CD4-positive, alpha-beta T cell (primary cell): Measurements from ENCODE around the gene SFMBT2. TPM values are rescaled to one million over a fixed set of nuclear protein-coding genes. Genes with fewer than 3 reads are reported as not detected.

Experiments
- ATAC-seq: fragments of 200-7000 bp; cut with Tn5 transposase; one replicate; pipeline ENCODE4 v1.10.0; 2022; ENCODE audit warnings: mild to moderate bottlenecking; ENCODE audit not compliant: poor library complexity
- CTCF ChIA-PET: fragments of 350-600 bp; sonication (Branson Sonifier 250); formaldehyde crosslinking; loops from one replicate; lab custom pipeline; 2021; ENCODE audit warnings: antibody characterized with exemption, inconsistent platforms; lab: Charles Lee
- POLR2A ChIA-PET: fragments of 350-600 bp; sonication (Branson Sonifier 250); formaldehyde crosslinking; loops from one replicate; lab custom pipeline; 2021; ENCODE audit warnings: antibody characterized with exemption, inconsistent platforms; lab: Charles Lee
- DNase-seq, 14 experiments: peaks; one replicate each; pipeline ENCODE4 v3.0.0-alpha.2; 2013 to 2020; ENCODE audit warnings: mixed read lengths in 2 of 14
- H3K27ac ChIP-seq, 2 donors: one replicate each; pipeline versions ENCODE4 v1.5.1 to v1.7.0; 2013; ENCODE audit warnings: low read length in 2 of 2, low read depth in 1 of 2, mild to moderate bottlenecking in 1 of 2
- H3K27me3 ChIP-seq, 2 experiments: 1 replicate in 1 of 2; 2 replicates in 1 of 2; pipeline versions ENCODE4 v1.6.1 to v1.7.0; 2013; ENCODE audit warnings: low read length in 2 of 2, control low read depth in 1 of 2, mild to moderate bottlenecking in 1 of 2, moderate library complexity in 1 of 2; ENCODE audit not compliant: insufficient read depth in 2 of 2, control insufficient read depth in 1 of 2
- H3K36me3 ChIP-seq: one replicate; pipeline ENCODE4 v1.6.1; 2013; ENCODE audit warnings: low read length, control low read depth; ENCODE audit not compliant: insufficient read depth
- H3K4me1 ChIP-seq: one replicate; pipeline ENCODE4 v1.6.1; 2013; ENCODE audit warnings: low read length, control low read depth; ENCODE audit not compliant: insufficient read depth
- H3K4me3 ChIP-seq: one replicate; pipeline ENCODE4 v1.5.1; 2013; ENCODE audit warnings: mild to moderate bottlenecking, low read length, moderate library complexity
- H3K9me3 ChIP-seq, 2 experiments: 1 replicate in 1 of 2; 2 replicates in 1 of 2; pipeline versions ENCODE4 v1.6.1 to v1.7.0; 2013; ENCODE audit warnings: low read length in 2 of 2, mild to moderate bottlenecking in 2 of 2, control low read depth in 1 of 2, moderate library complexity in 1 of 2; ENCODE audit not compliant: control insufficient read depth in 1 of 2, insufficient read depth in 1 of 2
- H3K27ac Mint-ChIP-seq: one replicate; pipeline ENCODE4 v1.8.0; 2020; ENCODE audit warnings: mixed read lengths
- H3K27me3 Mint-ChIP-seq: one replicate; pipeline ENCODE4 v1.8.0; 2021; ENCODE audit warnings: mixed read lengths
- H3K36me3 Mint-ChIP-seq: one replicate; pipeline ENCODE4 v1.8.0; 2021; ENCODE audit warnings: low read depth, mixed read lengths
- H3K4me1 Mint-ChIP-seq: one replicate; pipeline ENCODE4 v1.8.0; 2021; ENCODE audit warnings: low read depth, mixed read lengths
- H3K4me3 Mint-ChIP-seq: one replicate; pipeline ENCODE4 v1.8.0; 2020; ENCODE audit warnings: mild to moderate bottlenecking, mixed read lengths
- H3K9me3 Mint-ChIP-seq: one replicate; pipeline ENCODE4 v1.8.0; 2020; ENCODE audit warnings: mixed read lengths
- CTCF ChIP-seq: fragments of 200-600 bp; IDR thresholded peaks from one replicate; pipeline ENCODE4 v1.8.0; 2022; ENCODE audit warnings: antibody characterized with exemption, mild to moderate bottlenecking
- intact Hi-C, 2 experiments: fragments of 100-400 bp; cut with DNase I in 1 of 2; cut with micrococcal nuclease in 1 of 2; formaldehyde crosslinking; loops; one replicate each; pipeline versions ENCODE4 v1.15.1 to v1.9.0; 2023 to 2025; cut with DNase I, micrococcal nuclease
- total RNA-seq, 174 experiments: library from RNA in 2 of 174; stranded (reverse) in 2 of 174; gene quantifications; one replicate each; pipeline ENCODE4 v1.2.3 and lab custom pipeline; 2021 to 2026

The SFMBT2 gene
- total RNA-seq, 2 experiments from 2014 or later = 41.0 to 42.0 TPM

GRCh38 chr10:7319632-7320031 is 91.2 kb downstream of the SFMBT2 start:
- no peak for DNase-seq
- Mint-ChIP-seq H3K27ac (peak overlapping the region; percentile 63), H3K9me3 (peaks cover 11% of the 10 kb centered on the region), H3K4me1 (peaks cover 69% of the 10 kb centered on the region), H3K27me3 (no peaks in the 10 kb centered on the region), H3K36me3 (peaks cover 65% of the 10 kb centered on the region), H3K4me3 (peak overlapping the region; percentile 13)
- intact Hi-C loops = no loop called here
- Histone ChIP-seq H3K4me1 (peaks cover 28% of the 10 kb centered on the region), H3K9me3 (peaks cover 5 to 11% of the 10 kb centered on the region in 2 experiments), H3K27me3 (no peaks in the 10 kb centered on the region), H3K27ac (no peak overlapping the region), H3K36me3 (no peaks in the 10 kb centered on the region), H3K4me3 (no peak overlapping the region)
- no peak for TF ChIP-seq CTCF
- POLR2A ChIA-PET = no interaction called here
- ATAC-seq = no peak
- CTCF ChIA-PET = no interaction called here

- Mint-ChIP-seq H3K27ac (peak overlapping the region; percentile 63), H3K9me3 (peaks cover 4% of the 10 kb centered on the region), H3K27me3 (no peaks in the 10 kb centered on the region), H3K4me1 (peaks cover 71% of the 10 kb centered on the region), H3K4me3 (peak overlapping the region; percentile 60), H3K36me3 (peaks cover 57% of the 10 kb centered on the region)
- POLR2A ChIA-PET = no interaction called here
- CTCF ChIA-PET = no interaction called here
- DNase-seq (no peak), ATAC-seq (peak; percentile 29)
- H3K27me3 ChIP-seq = no peaks in the 10 kb centered on the region
- TF ChIP-seq CTCF = no peak
- peaks cover 28% of the 10 kb centered on the region for H3K4me1 ChIP-seq
- no peak overlapping the region for H3K27ac ChIP-seq
- no peaks in the 10 kb centered on the region for H3K36me3 ChIP-seq
- intact Hi-C loops = no loop called here
- peaks cover 0 to 11% of the 10 kb centered on the region in 2 experiments for H3K9me3 ChIP-seq
- H3K4me3 ChIP-seq = no peak overlapping the region
Observed at GRCh38 chr10:7318836-7319235, 92.0 kb downstream of the SFMBT2 start.

- intact Hi-C loops = no loop called here
- no peaks in the 10 kb centered on the region for H3K27me3 ChIP-seq
- Mint-ChIP-seq H3K4me1 (peaks cover 71% of the 10 kb centered on the region), H3K27me3 (no peaks in the 10 kb centered on the region), H3K4me3 (no peak overlapping the region), H3K36me3 (peaks cover 51% of the 10 kb centered on the region), H3K27ac (peak overlapping the region; percentile 63), H3K9me3 (peaks cover 4% of the 10 kb centered on the region)
- H3K4me3 ChIP-seq = no peak overlapping the region
- H3K4me1 ChIP-seq = peaks cover 28% of the 10 kb centered on the region
- DNase-seq (no peak), ATAC-seq (no peak)
- no peak for TF ChIP-seq CTCF
- POLR2A ChIA-PET = no interaction called here
- peaks cover 0 to 10% of the 10 kb centered on the region in 2 experiments for H3K9me3 ChIP-seq
- CTCF ChIA-PET = interaction anchor here (0.6 kb wide), 1 partner anchor 47 kb away, joined by 4 read pairs; no protein-coding TSS in a partner anchor
- no peaks in the 10 kb centered on the region for H3K36me3 ChIP-seq
- H3K27ac ChIP-seq = no peak overlapping the region
Observed at GRCh38 chr10:7317786-7318446, 92.9 kb downstream of the SFMBT2 start.
